Stomach (tissue), 4 donors: ENCODE data around the gene KRT85.

Source experiments
- EP300 ChIP-seq: sonication (generic); formaldehyde crosslinking; IDR thresholded peaks from one replicate; pipeline ENCODE4 v1.6.1; 2017; ENCODE audit warnings: antibody characterized with exemption
- POLR2A ChIP-seq, 4 donors: fragments of 450-650 bp; IDR thresholded peaks; one replicate each; pipeline ENCODE4 v1.6.1; 2016; ENCODE audit warnings: antibody characterized with exemption in 4 of 4, control low read depth in 2 of 4, mild to moderate bottlenecking in 1 of 4, moderate library complexity in 1 of 4
- POLR2AphosphoS5 ChIP-seq, 3 donors: sonication (generic); formaldehyde crosslinking; IDR thresholded peaks; one replicate each; pipeline ENCODE4 v1.6.1; 2016; ENCODE audit warnings: antibody characterized with exemption in 3 of 3
- TF ChIP-seq, protein P1 (sequence below), 7 experiments: fragments of 450-650 bp in 4 of 7; fragments of 200-600 bp in 3 of 7; sonication (generic) in 3 of 7; IDR thresholded peaks; one replicate each; pipeline ENCODE4 v1.5.1; 2016 to 2019; ENCODE audit warnings: antibody characterized with exemption in 7 of 7, control low read depth in 2 of 7, mild to moderate bottlenecking in 1 of 7

DNA sequence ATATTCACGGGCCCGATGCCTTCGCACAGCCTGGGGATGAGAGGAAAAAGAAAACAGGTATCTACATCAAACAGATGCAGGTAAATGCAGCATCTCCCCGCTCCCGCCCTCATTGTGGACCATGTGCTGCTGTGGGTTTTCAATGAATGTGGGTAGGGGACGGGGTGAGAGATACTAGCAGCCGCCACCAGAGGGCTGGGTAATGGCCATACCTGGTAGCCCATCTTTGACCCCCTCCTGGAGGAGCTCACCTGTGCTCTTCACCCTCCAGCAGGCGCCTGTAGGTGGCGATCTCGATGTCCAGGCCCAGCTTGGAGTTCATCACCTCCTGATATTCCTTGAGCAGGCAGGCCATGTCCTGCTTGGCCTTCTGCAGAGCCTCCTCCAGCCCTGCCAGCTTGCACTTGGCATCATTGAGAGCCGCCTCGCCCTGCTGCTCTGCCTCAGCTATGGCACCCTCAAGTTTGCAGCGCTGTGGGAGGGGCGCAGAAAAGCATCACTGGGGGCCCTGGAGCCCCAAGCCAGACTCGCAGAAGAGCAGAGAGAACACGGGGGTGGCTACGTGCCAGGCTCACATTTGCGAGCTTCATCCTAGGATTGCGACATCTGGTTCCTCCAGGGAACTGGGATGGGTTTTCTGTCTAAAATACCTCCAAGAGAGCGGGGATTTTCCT is 28.6 kb upstream of the KRT85 start:
- TF ChIP-seq EP300, result no peak
- TF ChIP-seq, protein P1, sequence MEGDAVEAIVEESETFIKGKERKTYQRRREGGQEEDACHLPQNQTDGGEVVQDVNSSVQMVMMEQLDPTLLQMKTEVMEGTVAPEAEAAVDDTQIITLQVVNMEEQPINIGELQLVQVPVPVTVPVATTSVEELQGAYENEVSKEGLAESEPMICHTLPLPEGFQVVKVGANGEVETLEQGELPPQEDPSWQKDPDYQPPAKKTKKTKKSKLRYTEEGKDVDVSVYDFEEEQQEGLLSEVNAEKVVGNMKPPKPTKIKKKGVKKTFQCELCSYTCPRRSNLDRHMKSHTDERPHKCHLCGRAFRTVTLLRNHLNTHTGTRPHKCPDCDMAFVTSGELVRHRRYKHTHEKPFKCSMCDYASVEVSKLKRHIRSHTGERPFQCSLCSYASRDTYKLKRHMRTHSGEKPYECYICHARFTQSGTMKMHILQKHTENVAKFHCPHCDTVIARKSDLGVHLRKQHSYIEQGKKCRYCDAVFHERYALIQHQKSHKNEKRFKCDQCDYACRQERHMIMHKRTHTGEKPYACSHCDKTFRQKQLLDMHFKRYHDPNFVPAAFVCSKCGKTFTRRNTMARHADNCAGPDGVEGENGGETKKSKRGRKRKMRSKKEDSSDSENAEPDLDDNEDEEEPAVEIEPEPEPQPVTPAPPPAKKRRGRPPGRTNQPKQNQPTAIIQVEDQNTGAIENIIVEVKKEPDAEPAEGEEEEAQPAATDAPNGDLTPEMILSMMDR (IDR thresholded peaks at IDR 0.05), result peak in 1 of 7 experiments; percentile 25
- TF ChIP-seq POLR2A (IDR thresholded peaks at IDR 0.05), result no peak
- TF ChIP-seq POLR2AphosphoS5 (IDR thresholded peaks at IDR 0.05), result no peak
